ENCODE results near the gene ZNF710. TPM values are rescaled to one million over a fixed set of nuclear protein-coding genes. Genes with fewer than 3 reads are reported as not detected.

ZNF710 gene
- total and polyA plus RNA-seq, 2 of the 4 experiments (the other 2 are of a cell fraction) = 7.6 to 8.2 TPM

DNA sequence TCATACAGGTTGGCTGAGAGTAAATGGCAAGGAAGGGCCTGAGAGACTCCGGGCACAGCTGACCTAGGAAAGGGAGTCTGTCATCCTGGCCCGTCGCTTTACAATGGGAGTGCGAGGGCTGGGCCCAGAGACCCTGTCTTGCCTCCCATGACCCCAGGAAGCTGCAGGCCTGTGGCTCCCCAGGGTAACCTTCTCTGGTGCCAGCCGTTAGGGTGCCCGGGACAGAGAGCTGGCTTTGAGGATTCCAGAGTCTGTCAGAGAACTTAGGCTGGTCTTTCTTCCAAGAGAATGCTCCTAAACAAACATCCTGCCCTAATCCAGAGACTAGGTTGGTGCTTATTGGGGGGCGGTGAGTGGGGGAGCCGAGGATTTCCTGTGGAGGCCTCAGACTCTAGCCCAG, 18.5 kb downstream of the ZNF710 start:
- DNase-seq (no peak), ATAC-seq (ENCODE audit: low read depth) (no peak)
- no peak overlapping the region for H3K18ac ChIP-seq (ENCODE audit: low read depth, low read length)
- no peak overlapping the region for H2AK9ac ChIP-seq (replicated peaks; ENCODE audit: low read depth, low read length, poor library complexity)
- H3K9me3 ChIP-seq (ENCODE audit: control insufficient read depth, insufficient read depth, low read length) = no peaks in the 10 kb centered on the region
- no peak overlapping the region for H2AFZ ChIP-seq (replicated peaks; ENCODE audit: low read length, poor library complexity)
- no peak overlapping the region for H2BK20ac ChIP-seq (ENCODE audit: low read depth, low read length)
- H3K27ac ChIP-seq (ENCODE audit: insufficient read depth, low read length) = no peak overlapping the region
- H4K8ac ChIP-seq (ENCODE audit: low read depth in 2 of 2, low read length in 2 of 2) = no peak overlapping the region
- H2BK15ac ChIP-seq (ENCODE audit: low read depth, low read length) = no peak overlapping the region
- H3K4me3 ChIP-seq (ENCODE audit: insufficient read depth, low read depth, low read length) = no peak overlapping the region
- H3K4me1 ChIP-seq (ENCODE audit: control insufficient read depth, insufficient read depth, low read length) = peaks cover 11% of the 10 kb centered on the region; the same call in 1 of the 2 replicates
- ChIA-PET POLR2A (ENCODE audit: unreplicated experiment) (no interaction called here), CTCF (no interaction called here)
- H3K9me1 ChIP-seq (ENCODE audit: insufficient read depth, low read length) = peaks cover 13% of the 10 kb centered on the region; the same call in 1 of the 2 replicates
- no peak overlapping the region for H3K4ac ChIP-seq (ENCODE audit: low read depth, low read length)
- H2BK120ac ChIP-seq (ENCODE audit: low read depth, low read length) = no peak overlapping the region
- H3K79me1 ChIP-seq (ENCODE audit: low read depth in 1 of 2, low read length in 2 of 2) = peaks cover 47 to 69% of the 10 kb centered on the region in 2 experiments
- H4K20me1 ChIP-seq (ENCODE audit: insufficient read depth, low read length) = peaks cover 30% of the 10 kb centered on the region
- no peak overlapping the region for H3K14ac ChIP-seq (replicated peaks; ENCODE audit: low read depth, low read length)
- H3K36me3 ChIP-seq (ENCODE audit: control insufficient read depth, insufficient read depth, low read length) = no peaks in the 10 kb centered on the region
- no peak overlapping the region for H3K4me2 ChIP-seq (ENCODE audit: low read depth, low read length)
- TF ChIP-seq CHD1 (IDR thresholded peaks at IDR 0.05; ENCODE audit: low read depth, low read length) (no peak), BHLHE40 (IDR thresholded peaks at IDR 0.05; ENCODE audit: low read depth, low read length) (no peak), MAFK (IDR thresholded peaks at IDR 0.05; ENCODE audit: low read depth, low read length) (no peak), POLR2A (IDR thresholded peaks at IDR 0.05; ENCODE audit: low read depth, low read length) (no peak), CEBPB (IDR thresholded peaks at IDR 0.05; ENCODE audit: low read depth, low read length) (no peak)
- TF ChIP-seq, protein P1, sequence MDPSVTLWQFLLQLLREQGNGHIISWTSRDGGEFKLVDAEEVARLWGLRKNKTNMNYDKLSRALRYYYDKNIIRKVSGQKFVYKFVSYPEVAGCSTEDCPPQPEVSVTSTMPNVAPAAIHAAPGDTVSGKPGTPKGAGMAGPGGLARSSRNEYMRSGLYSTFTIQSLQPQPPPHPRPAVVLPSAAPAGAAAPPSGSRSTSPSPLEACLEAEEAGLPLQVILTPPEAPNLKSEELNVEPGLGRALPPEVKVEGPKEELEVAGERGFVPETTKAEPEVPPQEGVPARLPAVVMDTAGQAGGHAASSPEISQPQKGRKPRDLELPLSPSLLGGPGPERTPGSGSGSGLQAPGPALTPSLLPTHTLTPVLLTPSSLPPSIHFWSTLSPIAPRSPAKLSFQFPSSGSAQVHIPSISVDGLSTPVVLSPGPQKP (IDR thresholded peaks at IDR 0.05; ENCODE audit: borderline replicate concordance, low read depth, low read length) = no peak
- TF ChIP-seq, protein P2, sequence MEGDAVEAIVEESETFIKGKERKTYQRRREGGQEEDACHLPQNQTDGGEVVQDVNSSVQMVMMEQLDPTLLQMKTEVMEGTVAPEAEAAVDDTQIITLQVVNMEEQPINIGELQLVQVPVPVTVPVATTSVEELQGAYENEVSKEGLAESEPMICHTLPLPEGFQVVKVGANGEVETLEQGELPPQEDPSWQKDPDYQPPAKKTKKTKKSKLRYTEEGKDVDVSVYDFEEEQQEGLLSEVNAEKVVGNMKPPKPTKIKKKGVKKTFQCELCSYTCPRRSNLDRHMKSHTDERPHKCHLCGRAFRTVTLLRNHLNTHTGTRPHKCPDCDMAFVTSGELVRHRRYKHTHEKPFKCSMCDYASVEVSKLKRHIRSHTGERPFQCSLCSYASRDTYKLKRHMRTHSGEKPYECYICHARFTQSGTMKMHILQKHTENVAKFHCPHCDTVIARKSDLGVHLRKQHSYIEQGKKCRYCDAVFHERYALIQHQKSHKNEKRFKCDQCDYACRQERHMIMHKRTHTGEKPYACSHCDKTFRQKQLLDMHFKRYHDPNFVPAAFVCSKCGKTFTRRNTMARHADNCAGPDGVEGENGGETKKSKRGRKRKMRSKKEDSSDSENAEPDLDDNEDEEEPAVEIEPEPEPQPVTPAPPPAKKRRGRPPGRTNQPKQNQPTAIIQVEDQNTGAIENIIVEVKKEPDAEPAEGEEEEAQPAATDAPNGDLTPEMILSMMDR (conservative IDR thresholded peaks at IDR 0.05; ENCODE audit: low read depth, low read length) = no peak
- no peak overlapping the region for H3K23ac ChIP-seq (ENCODE audit: low read depth, low read length)
- no peaks in the 10 kb centered on the region for H3K27me3 ChIP-seq (ENCODE audit: control insufficient read depth, insufficient read depth, low read length)
- intact Hi-C loops (cut with micrococcal nuclease) (no loop called here), dilution Hi-C loops (cut with HindIII; ENCODE audit: low sequenced_read_pairs, unreplicated experiment) (no loop called here), in situ Hi-C loops (cut with MboI; ENCODE audit: low sequenced_read_pairs) (no loop called here)
- BruUV-seq (replicated peaks) = no TSS peak
- no peak overlapping the region for H2AK5ac ChIP-seq (ENCODE audit: low read depth, low read length)
- no peak overlapping the region for H2BK5ac ChIP-seq (ENCODE audit: low read depth, low read length, poor library complexity, severe bottlenecking)
- 71% methylated on average over 4 of the region's 8 CpGs; no CpG with 5 or more reads in 1 of the 2 experiments for WGBS, 2 experiments (ENCODE audit: extremely low coverage in 2 of 2, insufficient read length in 1 of 2)
- H3K9ac ChIP-seq (ENCODE audit: low read depth, low read length) = no peak overlapping the region
- H4K5ac ChIP-seq (ENCODE audit: low read depth, low read length) = no peak overlapping the region
- no peak overlapping the region for H4K91ac ChIP-seq (ENCODE audit: insufficient read depth, low read depth, low read length)
- no peak overlapping the region for H3K56ac ChIP-seq (ENCODE audit: extremely low read depth, insufficient read depth, low read length)
